A549 treated with GW870086 at 1 μM for 4 hours (cell line): ENCODE measurements around the gene TOR4A. TPM values are rescaled to one million over a fixed set of nuclear protein-coding genes. Genes with fewer than 3 reads are reported as not detected.

Experiments used
- total RNA-seq: library from RNA; stranded (reverse); fragments of 200-300 nt; extraction: Qiagen RNA extraction; gene quantifications from 5 replicates; pipeline ENCODE4 v1.2.3, GENCODE V29; 2022; ENCODE audit warnings: low read depth

Gene TOR4A
- total RNA-seq, result 19.3 to 29.7 TPM (median 27.9 TPM) in 5 replicates

GRCh38 chr9:137277329-137278041 is at the start of gene TOR4A:
TOR4A (plus strand) TSS chr9:137277726; CDS start chr9:137278690, 964 bp downstream.

GRCh38 chr9:137230705-137231371 is 46.7 kb upstream of the TOR4A start, which contains the start of gene SLC34A3:
SLC34A3 (plus strand) TSS chr9:137230901; CDS start chr9:137231703, 802 bp downstream.

GRCh38 chr9:137240841-137241489 is 36.6 kb upstream of the TOR4A start, which contains the start of gene TUBB4B:
TUBB4B (plus strand) TSS chr9:137241287; CDS start chr9:137241361, 74 bp downstream.

GRCh38 chr9:137251194-137251461 is 26.4 kb upstream of the TOR4A start, which contains the start of gene STPG3:
STPG3 (plus strand) TSS chr9:137251286; CDS start chr9:137251287, 1 bp downstream.

GRCh38 chr9:137254624-137255447 is 22.7 kb upstream of the TOR4A start, which contains the start of gene NELFB:
NELFB (plus strand) TSS chr9:137255327.

GRCh38 chr9:137302118-137302448 is 24.6 kb downstream of the TOR4A start, which contains the start of gene NRARP:
NRARP (minus strand) TSS chr9:137302271; CDS start chr9:137301928, 343 bp downstream.

Other genes starting within 250 kb of the TOR4A start
- gene ABCA2, start 249.5 kb upstream of the TOR4A start, total RNA-seq, result 21.4 to 27.7 TPM (median 25.4 TPM) in 5 replicates
- gene FUT7, start 245.6 kb upstream of the TOR4A start, total RNA-seq, result 0.06 TPM in 1 of 5 replicates, not detected in the others
- gene NPDC1, start 231.5 kb upstream of the TOR4A start, total RNA-seq, result 44.4 to 81.3 TPM (median 73.5 TPM) in 5 replicates
- 1.1 to 2.3 TPM (median 1.7 TPM) in 5 replicates for gene ENTPD2, start 223.7 kb upstream of the TOR4A start, total RNA-seq
- 14.8 to 25.2 TPM (median 21.9 TPM) in 5 replicates for gene SAPCD2, start 207.2 kb upstream of the TOR4A start, total RNA-seq
- 9.7 to 13.3 TPM (median 10.7 TPM) in 5 replicates for gene UAP1L1, start 200.2 kb upstream of the TOR4A start, total RNA-seq
- gene MAN1B1, start 190.7 kb upstream of the TOR4A start, total RNA-seq, result 39.8 to 52.8 TPM (median 51.9 TPM) in 5 replicates
- 81.3 to 123 TPM (median 112 TPM) in 5 replicates for gene DPP7, start 163.0 kb upstream of the TOR4A start, total RNA-seq
- gene GRIN1, start 138.6 kb upstream of the TOR4A start, total RNA-seq, result 0.30 to 0.61 TPM (median 0.40 TPM) in 5 replicates
- 0.70 to 2.1 TPM (median 1.2 TPM) in 5 replicates for gene LRRC26, start 107.7 kb upstream of the TOR4A start, total RNA-seq
- not detected in 5 replicates for gene TMEM210, start 105.7 kb upstream of the TOR4A start, total RNA-seq
- gene ANAPC2, start 89.2 kb upstream of the TOR4A start, total RNA-seq, result 25.3 to 36.9 TPM (median 34.6 TPM) in 5 replicates
- gene SSNA1, start 89.0 kb upstream of the TOR4A start, total RNA-seq, result 105 to 159 TPM (median 141 TPM) in 5 replicates
- 6.8 to 10.6 TPM (median 9.0 TPM) in 5 replicates for gene TPRN, start 77.0 kb upstream of the TOR4A start, total RNA-seq
- gene TMEM203, start 72.1 kb upstream of the TOR4A start, total RNA-seq, result 36.5 to 44.9 TPM (median 44.2 TPM) in 5 replicates
- gene NDOR1, start 72.0 kb upstream of the TOR4A start, total RNA-seq, result 11.7 to 17.1 TPM (median 16.5 TPM) in 5 replicates
- 1.4 to 2.3 TPM (median 1.8 TPM) in 5 replicates for gene RNF208, start 55.5 kb upstream of the TOR4A start, total RNA-seq
- 3.6 to 5.2 TPM (median 4.2 TPM) in 5 replicates for gene CYSRT1, start 52.6 kb upstream of the TOR4A start, total RNA-seq
- 0.08 to 0.31 TPM (median 0.21 TPM) in 5 replicates for gene RNF224, start 50.2 kb upstream of the TOR4A start, total RNA-seq
- 0.06 to 0.17 TPM (median 0.11 TPM) in 5 replicates for gene SLC34A3, start 46.8 kb upstream of the TOR4A start, total RNA-seq
- 612 to 791 TPM (median 723 TPM) in 5 replicates for gene TUBB4B, start 36.4 kb upstream of the TOR4A start, total RNA-seq
- not detected in 5 replicates for gene STPG3, start 26.4 kb upstream of the TOR4A start, total RNA-seq
- 45.1 to 56.7 TPM (median 55.1 TPM) in 5 replicates for gene NELFB, start 22.4 kb upstream of the TOR4A start, total RNA-seq
- gene NRARP, start 24.5 kb downstream of the TOR4A start, total RNA-seq, result 1.9 to 4.6 TPM (median 4.1 TPM) in 5 replicates
- 4.2 to 6.1 TPM (median 5.6 TPM) in 5 replicates for gene EXD3, start 145.4 kb downstream of the TOR4A start, total RNA-seq
- 0.91 to 2.0 TPM (median 1.3 TPM) in 5 replicates for gene NOXA1, start 145.7 kb downstream of the TOR4A start, total RNA-seq
- 0.08 to 0.31 TPM (median 0.23 TPM) in 5 replicates for gene ENTPD8, start 163.6 kb downstream of the TOR4A start, total RNA-seq
- 29.8 to 45.1 TPM (median 44.2 TPM) in 5 replicates for gene NSMF, start 181.6 kb downstream of the TOR4A start, total RNA-seq